ENCODE data around the gene HCLS1.

- no peak for TF ChIP-seq CTCF (conservative IDR thresholded peaks at IDR 0.05)
- TF ChIP-seq ZFX (IDR thresholded peaks at IDR 0.05): no peak
Observed at GRCh38 chr3:121598564-121598963, 62.1 kb downstream of the HCLS1 start.

All from C4-2B (cell line).